Smooth muscle cell (in vitro differentiated cells): ENCODE measurements around the gene CD6. TPM values are rescaled to one million over a fixed set of nuclear protein-coding genes. Genes with fewer than 3 reads are reported as not detected.

Experiments used
- DNase-seq: peaks from one replicate; lab custom pipeline; 2025; ENCODE audit not compliant: unreplicated experiment; lab: John Stamatoyannopoulos, UW
- H2AFZ ChIP-seq: fragments of 200-600 bp; sonication (generic); 2 replicates; pipeline ENCODE4 v1.6.0; 2016; ENCODE audit warnings: antibody characterized with exemption, low read depth, mild to moderate bottlenecking
- H3F3A ChIP-seq: fragments of 200-600 bp; sonication (generic); 2 replicates; pipeline ENCODE4 v1.6.0; 2017; ENCODE audit warnings: antibody characterized with exemption, low read depth
- H3K27ac ChIP-seq: fragments of 200-600 bp; sonication (generic); 2 replicates; pipeline ENCODE4 v1.5.1; 2016; ENCODE audit warnings: low read depth, mild to moderate bottlenecking
- H3K27me3 ChIP-seq: fragments of 200-600 bp; sonication (generic); 2 replicates; pipeline ENCODE4 v1.6.1; 2016; ENCODE audit warnings: low read depth, mild to moderate bottlenecking
- H3K36me3 ChIP-seq: fragments of 200-600 bp; sonication (generic); 2 replicates; pipeline ENCODE4 v1.5.1; 2016; ENCODE audit warnings: low read depth
- H3K4me1 ChIP-seq: fragments of 200-600 bp; sonication (generic); 2 replicates; pipeline ENCODE4 v1.5.1; 2016; ENCODE audit warnings: low read depth
- H3K4me2 ChIP-seq: fragments of 200-600 bp; sonication (generic); 2 replicates; pipeline ENCODE4 v1.6.0; 2016; ENCODE audit warnings: mild to moderate bottlenecking
- H3K4me3 ChIP-seq: fragments of 200-600 bp; sonication (generic); 2 replicates; pipeline ENCODE4 v1.5.1; 2016; ENCODE audit warnings: mild to moderate bottlenecking
- H3K79me2 ChIP-seq: fragments of 200-600 bp; sonication (generic); 2 replicates; pipeline ENCODE4 v1.6.0; 2016; ENCODE audit warnings: low read depth, mild to moderate bottlenecking
- H3K9ac ChIP-seq: fragments of 200-600 bp; sonication (generic); 2 replicates; pipeline ENCODE4 v1.6.0; 2016; ENCODE audit warnings: low read depth
- H3K9me3 ChIP-seq: fragments of 200-600 bp; sonication (generic); replicated peaks from 2 replicates; pipeline ENCODE4 v1.5.1; 2016; ENCODE audit warnings: low read depth
- H4K20me1 ChIP-seq: fragments of 200-600 bp; sonication (generic); 2 replicates; pipeline ENCODE4 v1.6.0; 2016; ENCODE audit warnings: low read depth
- CTCF ChIP-seq: fragments of 200-600 bp; sonication (generic); IDR thresholded peaks from 2 replicates; pipeline ENCODE4 v1.5.1; 2017; ENCODE audit warnings: borderline replicate concordance, mild to moderate bottlenecking, antibody characterized with exemption; ENCODE audit not compliant: insufficient read depth, poor library complexity, severe bottlenecking
- WGBS: methylation state at CpG from one replicate; pipeline ENCODE4 v1.1.7; 2016; ENCODE audit warnings: low lambda C conversion rate; 5-methylcytosine and 5-hydroxymethylcytosine counted together
- polyA plus RNA-seq: library from polyadenylated mRNA; unstranded; fragments of >200 nt; fragmentation: Nextera tagmentation; extraction: Ambion mirVana; gene quantifications from 2 replicates; pipeline ENCODE4 v1.2.1, GENCODE V29; 2016
- total RNA-seq: library from RNA; depleted of rRNA; stranded (reverse); fragments of >200 nt; gene quantifications from 2 replicates; pipeline ENCODE4 v1.2.3, GENCODE V29; 2014

Gene CD6
- total and polyA plus RNA-seq, 2 experiments from 2014 or later: 0.27 TPM; not detected in 1

GRCh38 chr11:61012737-61013215 is 41.3 kb downstream of the CD6 start:
- Histone ChIP-seq H2AFZ (no peak overlapping the region), H3K4me3 (no peak overlapping the region), H3F3A (no peaks in the 10 kb centered on the region), H3K4me2 (no peak overlapping the region), H3K9ac (no peak overlapping the region), H3K79me2 (no peaks in the 10 kb centered on the region), H3K9me3 (no peaks in the 10 kb centered on the region), H4K20me1 (no peaks in the 10 kb centered on the region), H3K27ac (no peak overlapping the region), H3K36me3 (no peaks in the 10 kb centered on the region), H3K4me1 (peaks cover 8% of the 10 kb centered on the region), H3K27me3 (peaks cover 6% of the 10 kb centered on the region)
- no peak for DNase-seq
- WGBS: 82% methylated on average over 6 of the region's 6 CpGs
- TF ChIP-seq CTCF: no peak

- Histone ChIP-seq H3F3A (no peaks in the 10 kb centered on the region), H2AFZ (no peak overlapping the region), H3K27me3 (peaks cover 19% of the 10 kb centered on the region), H3K79me2 (no peaks in the 10 kb centered on the region), H3K9ac (no peak overlapping the region), H3K4me2 (no peak overlapping the region), H4K20me1 (no peaks in the 10 kb centered on the region), H3K4me1 (no peaks in the 10 kb centered on the region), H3K27ac (no peak overlapping the region), H3K36me3 (no peaks in the 10 kb centered on the region), H3K4me3 (no peak overlapping the region), H3K9me3 (no peaks in the 10 kb centered on the region)
- no peak for TF ChIP-seq CTCF
- 85% methylated on average over 7 of the region's 7 CpGs for WGBS
- no peak for DNase-seq
These were observed 46.6 kb downstream of the CD6 start for GRCh38 chr11:61018059-61018458.

- no peaks in the 10 kb centered on the region for H3K36me3 ChIP-seq
- no peaks in the 10 kb centered on the region for H3K4me1 ChIP-seq
- H3K4me3 ChIP-seq: no peak overlapping the region
- H3F3A ChIP-seq: no peaks in the 10 kb centered on the region
- H3K27me3 ChIP-seq: peaks cover 27% of the 10 kb centered on the region
- no peak overlapping the region for H3K4me2 ChIP-seq
- no peaks in the 10 kb centered on the region for H4K20me1 ChIP-seq
- no peak for TF ChIP-seq CTCF
- H2AFZ ChIP-seq: no peak overlapping the region
- no peaks in the 10 kb centered on the region for H3K79me2 ChIP-seq
- no peak overlapping the region for H3K9ac ChIP-seq
- no peak for DNase-seq
- no peak overlapping the region for H3K27ac ChIP-seq
- H3K9me3 ChIP-seq: no peaks in the 10 kb centered on the region
- 83% methylated on average over 17 of the region's 19 CpGs for WGBS
These were observed 47.8 kb downstream of the CD6 start for GRCh38 chr11:61019037-61019831.
